Large intestine (tissue), 3 donors: ENCODE measurements around the gene MOB1A. TPM values are rescaled to one million over a fixed set of nuclear protein-coding genes. Genes with fewer than 3 reads are reported as not detected.
A peak's percentile ranks its signal among the peaks of the same experiment; 100 is the strongest.

ENCODE experiments used
- DNase-seq, 2 donors: peaks; one replicate each; pipeline versions ENCODE4 v3.0.0 to v3.0.0-alpha.2; 2013
- H3K27ac ChIP-seq: one replicate; pipeline ENCODE4 v1.5.1; 2013; ENCODE audit warnings: low read length
- H3K27me3 ChIP-seq: 2 replicates; pipeline ENCODE4 v1.6.1; 2013; ENCODE audit warnings: low read length; ENCODE audit not compliant: control insufficient read depth, insufficient read depth
- H3K36me3 ChIP-seq: 2 replicates; pipeline ENCODE4 v1.6.1; 2013; ENCODE audit warnings: low read length; ENCODE audit not compliant: control insufficient read depth, insufficient read depth
- H3K4me1 ChIP-seq: one replicate; pipeline ENCODE4 v1.6.1; 2013; ENCODE audit warnings: low read length; ENCODE audit not compliant: control insufficient read depth, insufficient read depth
- H3K4me3 ChIP-seq: one replicate; pipeline ENCODE4 v1.5.1; 2013; ENCODE audit warnings: low read length
- H3K9me3 ChIP-seq: one replicate; pipeline ENCODE4 v1.6.1; 2013; ENCODE audit warnings: mild to moderate bottlenecking, low read depth, low read length, moderate library complexity; ENCODE audit not compliant: control insufficient read depth
- WGBS: methylation state at CpG from one replicate; pipeline ENCODE4 v1.1.5; 2013; ENCODE audit warnings: low lambda C conversion rate; ENCODE audit not compliant: insufficient coverage; 5-methylcytosine and 5-hydroxymethylcytosine counted together
- polyA plus RNA-seq: library from polyadenylated mRNA; unstranded; fragments of 120-200 nt; gene quantifications from one replicate; pipeline ENCODE4 v1.2.1, GENCODE V29; 2013

Gene MOB1A
- polyA plus RNA-seq, 1 donor: 72.2 TPM

- no peaks in the 10 kb centered on the region for H3K9me3 ChIP-seq
- H3K27ac ChIP-seq: no peak overlapping the region
- H3K36me3 ChIP-seq: peaks cover 10% of the 10 kb centered on the region
- DNase-seq: no peak
- H3K4me1 ChIP-seq: peaks cover 10% of the 10 kb centered on the region
- no peaks in the 10 kb centered on the region for H3K27me3 ChIP-seq
- H3K4me3 ChIP-seq: no peak overlapping the region
- WGBS: 100% methylated on average over 2 of the region's 7 CpGs
Measured at GRCh38 chr2:74149570-74150319, 28.9 kb downstream of the MOB1A start.

GRCh38 chr2:74149247-74149525 lies 29.5 kb downstream of the MOB1A start:
- no peak for DNase-seq
- WGBS: no CpG with 5 or more reads among the region's 5 CpGs
- H3K9me3 ChIP-seq: no peaks in the 10 kb centered on the region
- H3K4me1 ChIP-seq: peaks cover 10% of the 10 kb centered on the region
- H3K27ac ChIP-seq: no peak overlapping the region
- H3K4me3 ChIP-seq: no peak overlapping the region
- H3K27me3 ChIP-seq: no peaks in the 10 kb centered on the region
- peaks cover 12% of the 10 kb centered on the region for H3K36me3 ChIP-seq

- H3K27me3 ChIP-seq: no peaks in the 10 kb centered on the region
- H3K27ac ChIP-seq: peak overlapping the region; percentile 77
- WGBS: 100% methylated on average over 1 of the region's 16 CpGs
- no peaks in the 10 kb centered on the region for H3K9me3 ChIP-seq
- peaks cover 10% of the 10 kb centered on the region for H3K4me1 ChIP-seq
- H3K4me3 ChIP-seq: peak overlapping the region; percentile 72
- peaks cover 11% of the 10 kb centered on the region for H3K36me3 ChIP-seq
- DNase-seq: no peak
Measured at GRCh38 chr2:74148457-74149246, 30.0 kb downstream of the MOB1A start.

GRCh38 chr2:74147727-74148456 lies 30.8 kb downstream of the MOB1A start, which contains the start of gene BOLA3:
TSS of gene BOLA3 (minus strand) at chr2:74147912. CDS start at chr2:74147874, 38 bp downstream.
- Histone ChIP-seq H3K4me3 (peak within 1 kb of the TSS; percentile 72), H3K4me1 (peaks cover 10% of the 10 kb centered on the region), H3K27ac (peak within 1 kb of the TSS; percentile 77), H3K36me3 (peaks cover 8% of the 10 kb centered on the region), H3K9me3 (no peaks in the 10 kb centered on the region), H3K27me3 (no peaks in the 10 kb centered on the region)
- peak; percentile 75 to 89 for DNase-seq
- 0% methylated on average over 2 of the region's 67 CpGs for WGBS

GRCh38 chr2:74146929-74147726 lies 31.6 kb downstream of the MOB1A start:
- Histone ChIP-seq H3K4me1 (peaks cover 10% of the 10 kb centered on the region), H3K27me3 (no peaks in the 10 kb centered on the region), H3K4me3 (peak overlapping the region; percentile 67), H3K36me3 (peaks cover 14% of the 10 kb centered on the region), H3K27ac (no peak overlapping the region), H3K9me3 (no peaks in the 10 kb centered on the region)
- 0% methylated on average over 1 of the region's 29 CpGs for WGBS
- no peak for DNase-seq

- peaks cover 24% of the 10 kb centered on the region for H3K36me3 ChIP-seq
- H3K4me3 ChIP-seq: no peak overlapping the region
- no peaks in the 10 kb centered on the region for H3K9me3 ChIP-seq
- WGBS: 100% methylated on average over 1 of the region's 6 CpGs
- peaks cover 10% of the 10 kb centered on the region for H3K4me1 ChIP-seq
- H3K27me3 ChIP-seq: no peaks in the 10 kb centered on the region
- H3K27ac ChIP-seq: no peak overlapping the region
- no peak for DNase-seq
Measured at GRCh38 chr2:74142340-74142739, 36.3 kb downstream of the MOB1A start.

GRCh38 chr2:74138600-74139323 lies 39.9 kb downstream of the MOB1A start:
- Histone ChIP-seq H3K27me3 (no peaks in the 10 kb centered on the region), H3K9me3 (no peaks in the 10 kb centered on the region), H3K27ac (no peak overlapping the region), H3K4me1 (no peaks in the 10 kb centered on the region), H3K36me3 (peaks cover 23% of the 10 kb centered on the region), H3K4me3 (no peak overlapping the region)
- DNase-seq: no peak
- no CpG with 5 or more reads among the region's 19 CpGs for WGBS

GRCh38 chr2:74137651-74138599 lies 40.8 kb downstream of the MOB1A start:
- WGBS: no CpG with 5 or more reads among the region's 11 CpGs

GRCh38 chr2:74131901-74132300 lies 46.8 kb downstream of the MOB1A start:
- Histone ChIP-seq H3K36me3 (peaks cover 6% of the 10 kb centered on the region), H3K27me3 (peaks cover 17% of the 10 kb centered on the region), H3K9me3 (peaks cover 9% of the 10 kb centered on the region), H3K4me1 (no peaks in the 10 kb centered on the region), H3K27ac (no peak overlapping the region), H3K4me3 (no peak overlapping the region)
- WGBS: 90% methylated on average over 2 of the region's 5 CpGs
- no peak for DNase-seq

More at GRCh38 chr2:74137651-74138599, 40.8 kb downstream of the MOB1A start:
- H3K27ac ChIP-seq: no peak overlapping the region
- H3K4me1 ChIP-seq: no peaks in the 10 kb centered on the region
- H3K36me3 ChIP-seq: peaks cover 25% of the 10 kb centered on the region
- peak; percentile 7 to 57 for DNase-seq
- no peak overlapping the region for H3K4me3 ChIP-seq
- no peaks in the 10 kb centered on the region for H3K9me3 ChIP-seq
- H3K27me3 ChIP-seq: no peaks in the 10 kb centered on the region
